Left forelimb (tissue), 1 donor: ENCODE data around the gene CALHM3.

Experiments used
- DNase-seq: peaks from one replicate; pipeline ENCODE4 v3.0.0-alpha.2; 2018; ENCODE audit warnings: low spot score

Gene CALHM3

GRCh38 chr10:103449208-103450144, 29.6 kb downstream of the CALHM3 start:
- no peak for DNase-seq

GRCh38 chr10:103448746-103449145, 30.3 kb downstream of the CALHM3 start:
- no peak for DNase-seq

DNA sequence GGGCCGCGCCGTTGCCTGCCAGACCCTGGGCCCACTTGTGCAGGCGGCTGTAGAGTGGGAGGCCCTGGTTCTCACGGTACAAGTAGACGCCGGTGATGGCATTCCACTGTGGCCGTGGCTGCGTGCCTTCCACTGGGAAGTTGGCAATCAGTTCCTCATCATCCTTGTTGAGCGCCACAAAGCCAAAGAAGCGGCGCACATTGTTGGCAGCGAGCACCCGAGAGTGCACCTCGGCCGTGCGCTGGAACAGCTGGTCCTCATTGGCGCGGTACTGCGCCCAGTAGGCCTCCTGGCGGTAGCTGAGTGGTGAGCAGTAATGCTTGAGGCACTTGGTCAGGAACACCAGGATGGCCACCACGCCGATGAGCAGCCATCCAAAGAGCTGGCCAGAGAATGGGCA, 31.9 kb downstream of the CALHM3 start:
- no peak for DNase-seq

- no peak for DNase-seq
These were observed 33.1 kb downstream of the CALHM3 start for GRCh38 chr10:103445767-103446567.

- no peak for DNase-seq
These were observed 33.7 kb downstream of the CALHM3 start for GRCh38 chr10:103445366-103445765.

- DNase-seq, result no peak
These were observed 34.6 kb downstream of the CALHM3 start for GRCh38 chr10:103444478-103444877.

GRCh38 chr10:103443475-103444185, 35.4 kb downstream of the CALHM3 start:
- DNase-seq, result no peak

- no peak for DNase-seq
These were observed 37.0 kb downstream of the CALHM3 start for GRCh38 chr10:103442031-103442461.

DNA sequence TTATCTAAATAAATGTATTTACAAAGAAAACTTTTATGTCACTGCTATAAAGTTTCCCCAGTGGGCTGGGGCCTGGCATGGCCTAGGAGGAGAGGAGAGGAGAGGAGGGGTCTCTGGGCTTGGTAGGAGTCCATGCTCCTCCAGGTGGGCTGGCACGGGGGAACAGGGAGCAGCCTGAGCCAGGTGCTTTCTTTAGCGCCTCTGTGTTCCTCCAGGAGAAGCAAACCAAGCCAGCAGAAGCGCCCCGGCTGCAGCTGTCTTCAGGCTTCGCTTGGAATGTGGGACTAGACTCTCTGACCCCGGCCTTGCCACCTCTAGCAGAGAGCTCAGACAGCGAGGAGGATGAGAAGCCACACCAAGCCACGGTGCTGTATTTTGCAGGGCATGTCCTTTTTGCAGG, 37.4 kb downstream of the CALHM3 start:
- DNase-seq, result no peak

DNA sequence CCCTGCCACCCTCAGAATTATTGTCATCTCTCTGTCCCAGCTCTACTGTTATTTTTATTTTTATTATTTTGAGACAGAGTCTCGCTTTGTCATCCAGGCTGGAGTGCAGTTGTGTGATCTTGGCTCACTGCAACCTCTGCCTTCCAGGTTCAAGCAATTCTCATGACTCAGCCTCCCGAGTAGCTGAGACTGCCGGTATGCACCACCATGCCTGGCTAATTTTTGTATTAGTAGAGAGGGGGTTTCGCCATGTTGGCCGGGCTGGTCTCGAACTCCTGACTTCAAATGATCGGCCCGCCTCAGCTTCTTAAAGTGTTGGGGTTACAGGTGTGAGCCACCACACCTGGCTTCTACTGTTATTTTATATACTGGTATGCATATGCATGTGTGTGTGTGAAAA, 37.8 kb downstream of the CALHM3 start:
- DNase-seq, result no peak

DNA sequence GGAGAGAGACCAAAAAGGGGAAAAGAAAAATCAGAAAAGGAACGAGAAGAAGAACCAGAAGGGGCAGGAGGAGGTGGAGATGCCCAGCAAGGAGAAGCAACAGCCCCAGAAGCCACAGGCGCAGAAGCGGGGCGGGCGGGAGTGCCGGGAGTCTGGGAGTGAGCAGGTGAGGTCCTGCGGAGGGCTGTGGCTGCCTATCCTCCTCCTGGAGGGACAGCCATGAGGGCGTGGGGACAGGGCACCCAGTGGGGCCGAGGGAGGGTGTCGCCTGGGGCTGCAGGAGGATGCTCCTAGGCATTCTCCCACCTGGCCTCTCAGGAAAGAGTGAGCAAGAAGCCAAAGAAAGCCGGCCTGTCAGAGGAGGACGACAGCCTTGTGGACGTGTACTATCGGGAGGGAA, 38.6 kb downstream of the CALHM3 start:
- DNase-seq, result no peak

GRCh38 chr10:103439776-103440175, 39.3 kb downstream of the CALHM3 start:
- no peak for DNase-seq

GRCh38 chr10:103433858-103434257, 45.2 kb downstream of the CALHM3 start:
- DNase-seq, result no peak

- DNase-seq, result no peak
These were observed 47.1 kb downstream of the CALHM3 start for GRCh38 chr10:103431902-103432301.

- DNase-seq, result no peak
These were observed 49.4 kb downstream of the CALHM3 start for GRCh38 chr10:103429647-103430046.

DNA sequence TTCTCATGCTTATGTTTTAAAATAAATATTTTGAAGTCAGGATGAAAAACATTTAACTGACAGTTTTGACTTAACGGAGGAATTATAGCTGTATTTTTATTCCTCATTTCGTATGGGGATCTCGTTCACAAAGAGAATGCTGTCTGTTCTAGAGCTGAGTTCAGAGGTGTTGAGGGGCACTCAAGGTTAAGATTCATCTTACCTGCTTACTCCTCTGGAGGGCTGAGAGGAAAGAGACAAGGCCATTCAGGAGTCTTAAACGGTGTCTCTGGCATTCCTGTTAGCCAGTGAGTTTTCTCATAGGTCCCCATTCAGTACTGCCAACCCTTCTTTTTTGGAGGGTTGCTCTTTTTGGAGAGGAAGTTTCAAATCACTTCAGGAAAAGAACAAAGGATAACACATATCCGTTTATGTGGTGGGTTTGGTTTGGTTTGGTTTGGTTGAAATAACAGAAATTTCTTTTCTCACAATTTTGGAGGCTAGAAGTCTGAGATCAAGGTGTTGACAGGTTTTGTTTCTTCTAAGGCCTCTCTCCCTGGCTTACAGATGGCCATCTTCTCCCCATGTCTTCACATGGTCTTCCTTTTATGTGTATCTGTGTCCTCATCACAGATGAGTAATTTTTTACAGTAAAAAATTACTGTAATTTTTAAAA, 49.9 kb downstream of the CALHM3 start:
- DNase-seq, result no peak

- no peak for DNase-seq
These were observed 51.2 kb downstream of the CALHM3 start for GRCh38 chr10:103427866-103428265.

- DNase-seq, result no peak
These were observed 55.3 kb downstream of the CALHM3 start for GRCh38 chr10:103423748-103424147.
